Astrocyte of the cerebellum (primary cell): ENCODE results near the gene IFRD2.

Experiments used
- DNase-seq: peaks from one replicate; pipeline ENCODE4 v3.0.0-alpha.2; 2011; ENCODE audit warnings: low read depth
- H3K4me3 ChIP-seq: 2 replicates; pipeline ENCODE4 v1.5.1; 2011; ENCODE audit warnings: mild to moderate bottlenecking, low read depth, low read length, moderate library complexity
- in situ Hi-C: cut with HindIII; loops from 2 replicates; pipeline ENCODE4 v1.10.0; 2017; ENCODE audit warnings: low sequenced_read_pairs
- TF ChIP-seq, protein P1 (sequence below): IDR thresholded peaks from 2 replicates; pipeline ENCODE4 v1.5.1; 2012; ENCODE audit warnings: low read length, low read depth, moderate library complexity, mild to moderate bottlenecking; ENCODE audit errors: missing control alignments

The IFRD2 gene

DNA sequence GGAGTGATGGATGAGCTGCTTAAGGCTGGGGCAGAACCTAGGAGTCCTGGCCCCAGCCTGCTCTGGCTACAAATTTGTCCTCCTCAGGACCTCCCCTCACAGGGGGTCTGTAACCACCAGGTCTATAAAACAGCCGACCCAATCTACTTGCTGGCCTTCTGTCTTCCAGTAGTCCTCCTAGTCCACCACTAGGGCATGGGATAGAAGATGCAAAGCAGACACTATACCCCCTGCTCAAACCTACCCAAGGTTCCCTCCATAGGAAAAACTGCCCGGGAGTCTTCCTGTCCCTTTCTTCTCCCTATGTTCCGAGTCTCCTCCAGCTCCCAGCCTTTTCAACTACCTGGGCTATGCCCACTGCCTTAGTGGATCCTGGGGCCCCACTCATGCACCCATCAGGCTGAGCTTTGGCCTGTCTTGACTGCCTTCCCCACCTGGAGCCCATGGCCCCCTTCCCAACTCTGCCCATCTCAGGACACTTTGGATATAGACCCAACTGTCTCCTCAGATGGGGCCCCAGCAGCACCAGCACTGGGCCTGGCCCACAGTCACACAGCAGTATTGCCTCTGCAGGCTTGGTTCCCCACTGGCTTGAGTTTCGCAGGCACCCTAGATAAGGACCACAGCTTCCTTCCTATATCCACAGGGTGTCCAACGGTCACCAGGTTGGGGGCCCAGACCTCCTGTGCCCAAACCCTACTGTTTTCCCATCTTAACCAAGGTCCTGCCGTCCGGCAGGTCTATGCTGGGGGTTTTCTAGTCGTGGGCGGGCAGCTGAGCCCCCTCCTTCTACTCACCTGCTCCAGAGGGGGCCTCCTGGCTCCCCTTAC is 5.9 kb upstream of the IFRD2 start:
- DNase-seq, result no peak
- in situ Hi-C loops, result no loop called here
- TF ChIP-seq, protein P1, sequence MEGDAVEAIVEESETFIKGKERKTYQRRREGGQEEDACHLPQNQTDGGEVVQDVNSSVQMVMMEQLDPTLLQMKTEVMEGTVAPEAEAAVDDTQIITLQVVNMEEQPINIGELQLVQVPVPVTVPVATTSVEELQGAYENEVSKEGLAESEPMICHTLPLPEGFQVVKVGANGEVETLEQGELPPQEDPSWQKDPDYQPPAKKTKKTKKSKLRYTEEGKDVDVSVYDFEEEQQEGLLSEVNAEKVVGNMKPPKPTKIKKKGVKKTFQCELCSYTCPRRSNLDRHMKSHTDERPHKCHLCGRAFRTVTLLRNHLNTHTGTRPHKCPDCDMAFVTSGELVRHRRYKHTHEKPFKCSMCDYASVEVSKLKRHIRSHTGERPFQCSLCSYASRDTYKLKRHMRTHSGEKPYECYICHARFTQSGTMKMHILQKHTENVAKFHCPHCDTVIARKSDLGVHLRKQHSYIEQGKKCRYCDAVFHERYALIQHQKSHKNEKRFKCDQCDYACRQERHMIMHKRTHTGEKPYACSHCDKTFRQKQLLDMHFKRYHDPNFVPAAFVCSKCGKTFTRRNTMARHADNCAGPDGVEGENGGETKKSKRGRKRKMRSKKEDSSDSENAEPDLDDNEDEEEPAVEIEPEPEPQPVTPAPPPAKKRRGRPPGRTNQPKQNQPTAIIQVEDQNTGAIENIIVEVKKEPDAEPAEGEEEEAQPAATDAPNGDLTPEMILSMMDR, result peak; percentile 31
- peak overlapping the region; percentile 79 for H3K4me3 ChIP-seq

DNA sequence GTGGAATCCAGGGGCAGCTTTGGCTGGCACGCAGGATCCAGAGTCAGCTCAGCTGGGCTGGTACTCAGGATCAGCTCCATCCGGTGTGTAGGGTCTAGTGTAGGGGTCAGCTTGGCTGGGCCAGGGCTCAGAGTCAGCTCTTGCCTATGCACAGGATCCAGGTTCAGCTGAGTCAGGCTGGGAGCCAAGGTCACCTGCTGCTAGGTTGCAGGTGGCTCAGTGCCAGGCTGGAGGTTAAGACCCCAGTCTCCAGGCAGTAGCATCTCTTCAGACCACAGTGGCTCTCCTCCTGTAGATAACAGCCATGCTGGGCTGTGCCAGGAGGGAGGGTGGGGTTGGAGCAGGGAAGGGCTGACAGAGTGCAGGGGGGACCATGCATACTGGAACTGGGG is 5.2 kb upstream of the IFRD2 start:
- TF ChIP-seq, protein P1, result no peak
- DNase-seq, result no peak
- H3K4me3 ChIP-seq, result no peak overlapping the region
- in situ Hi-C loops, result no loop called here

DNA sequence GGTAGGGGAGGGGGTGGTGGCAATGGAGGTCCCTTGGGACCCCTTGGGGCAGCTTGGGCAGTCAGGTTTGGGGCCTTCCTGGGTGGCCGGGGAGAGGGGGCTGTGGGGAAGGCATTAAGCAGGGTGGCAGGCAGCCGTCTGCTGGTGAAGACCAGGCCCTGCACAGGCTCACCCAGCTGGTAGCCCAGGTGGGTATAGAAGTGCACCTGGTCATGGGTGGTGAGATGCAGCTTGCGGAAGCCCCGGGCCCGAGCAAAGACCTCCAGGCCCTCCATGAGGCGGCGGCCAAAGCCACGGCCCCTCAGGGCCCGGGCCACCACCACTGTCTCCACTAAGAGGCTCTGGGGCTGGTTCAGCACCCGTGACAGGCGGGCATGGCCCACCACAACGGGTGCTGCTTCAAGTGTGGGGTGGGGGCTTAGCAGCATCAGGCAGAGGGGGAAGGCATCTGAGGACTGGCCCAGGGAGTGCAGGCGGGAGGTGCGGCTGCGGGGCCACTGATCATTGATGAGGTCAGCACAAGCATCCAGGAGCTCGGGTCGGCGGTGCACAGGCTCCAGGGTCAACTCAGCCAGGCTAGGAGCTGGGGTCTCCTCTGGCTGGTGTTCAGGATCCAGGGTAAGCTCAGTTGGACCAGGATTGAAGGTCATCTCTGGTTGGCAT is 4.6 kb upstream of the IFRD2 start:
- TF ChIP-seq, protein P1, result no peak
- DNase-seq, result no peak

DNA sequence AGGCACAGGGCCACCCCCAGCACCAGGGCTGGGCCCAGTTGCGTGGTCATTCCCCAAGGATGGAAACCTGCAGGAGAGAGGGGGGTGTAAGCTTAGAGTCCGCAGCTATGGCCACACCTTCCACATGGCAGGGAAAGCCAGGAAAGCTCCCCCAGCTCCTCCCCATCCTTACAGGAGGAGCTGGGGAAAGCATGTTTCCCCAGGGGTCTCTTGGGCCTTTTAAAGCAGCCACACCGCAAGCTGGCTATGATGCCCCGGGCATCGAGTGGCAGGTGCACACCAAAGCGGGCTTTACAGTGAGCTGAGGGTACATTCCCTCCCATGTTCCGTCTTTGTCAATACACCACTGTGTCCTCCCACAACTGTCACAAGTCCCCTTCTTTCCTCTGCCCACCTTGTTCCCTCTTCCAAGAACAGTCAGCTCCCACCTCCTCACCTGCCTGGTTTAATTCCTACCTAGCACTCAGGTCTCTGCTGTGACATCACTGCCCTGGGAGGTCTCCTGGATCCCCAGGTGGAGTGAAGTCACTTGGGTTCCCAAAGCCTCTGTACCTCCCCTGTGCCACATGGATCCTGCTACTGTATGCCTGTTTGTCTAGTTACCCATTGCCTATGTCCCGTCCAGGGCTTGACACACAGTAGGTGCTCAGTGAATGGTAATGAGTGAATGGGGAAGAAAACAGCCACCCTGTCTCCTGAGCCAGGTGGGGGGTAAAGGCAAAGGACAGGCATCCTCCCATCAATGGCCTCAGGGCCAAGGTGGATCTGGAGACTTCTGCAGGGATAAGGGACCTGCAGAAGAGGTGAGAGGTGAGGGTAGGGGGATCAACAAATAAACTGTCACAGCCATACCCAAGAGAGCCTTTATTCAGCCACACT is 3.6 kb upstream of the IFRD2 start:
- no peak for DNase-seq
- TF ChIP-seq, protein P1, result no peak
- H3K4me3 ChIP-seq, result no peak overlapping the region
- in situ Hi-C loops, result no loop called here

More for the DNA sequence above, 4.6 kb upstream of the IFRD2 start:
- no peak overlapping the region for H3K4me3 ChIP-seq
- in situ Hi-C loops, result no loop called here

DNA sequence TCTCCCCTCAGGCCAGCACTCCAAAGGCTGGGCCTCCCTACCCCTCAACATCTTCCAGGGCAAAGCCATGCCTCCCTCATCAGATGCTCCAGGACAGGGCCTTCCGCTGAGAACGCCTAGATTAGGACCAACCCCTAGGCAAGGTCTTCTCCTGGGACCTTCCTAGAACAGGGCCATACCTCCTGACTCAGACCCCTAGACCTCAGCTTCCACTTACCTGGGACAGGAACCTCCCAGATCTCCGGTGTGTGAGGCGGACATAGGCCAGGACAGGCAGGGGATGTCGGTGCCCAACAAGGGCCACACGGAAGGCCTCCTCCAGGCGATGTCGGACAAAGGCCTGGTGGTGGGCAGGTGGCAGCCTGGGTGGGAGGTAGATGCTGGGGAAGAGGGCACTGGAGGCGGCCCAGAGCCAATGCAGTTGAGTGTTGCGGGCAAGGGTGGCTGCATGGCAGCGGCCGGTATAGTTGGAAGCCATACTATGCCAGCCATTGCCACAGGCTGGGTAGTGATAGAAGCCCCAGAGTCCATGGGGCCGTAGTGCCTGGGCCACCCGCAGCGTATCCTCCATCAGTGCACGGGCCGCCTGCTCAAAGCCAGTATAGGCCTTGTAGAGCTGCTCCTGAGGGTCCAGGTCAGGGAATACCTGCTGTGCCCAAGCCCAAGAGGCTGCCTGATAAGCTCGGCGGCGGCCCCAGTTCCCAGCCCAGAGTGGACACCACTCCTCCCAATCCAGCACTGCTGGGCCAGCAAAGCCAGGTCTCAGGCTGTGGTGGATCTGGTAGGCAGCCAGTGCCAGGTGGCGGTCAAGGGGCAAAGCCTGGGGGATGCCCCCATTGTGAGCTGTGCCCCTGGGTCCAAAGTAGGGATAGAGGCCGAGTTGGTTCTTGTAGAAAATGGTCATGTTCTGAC is 2.5 kb upstream of the IFRD2 start:
- no peak for DNase-seq
- no peak overlapping the region for H3K4me3 ChIP-seq
- in situ Hi-C loops, result no loop called here
- TF ChIP-seq, protein P1, result no peak
